ENCODE data around the gene MTERF2. TPM values are rescaled to one million over a fixed set of nuclear protein-coding genes. Genes with fewer than 3 reads are reported as not detected.
A peak's percentile ranks its signal among the peaks of the same experiment; 100 is the strongest.

Gene MTERF2
- total and polyA plus RNA-seq, 2 of the 13 experiments (the other 11 are each of a cell fraction or from before 2014, with no cell fraction given) = 8.0 to 11.6 TPM

DNA sequence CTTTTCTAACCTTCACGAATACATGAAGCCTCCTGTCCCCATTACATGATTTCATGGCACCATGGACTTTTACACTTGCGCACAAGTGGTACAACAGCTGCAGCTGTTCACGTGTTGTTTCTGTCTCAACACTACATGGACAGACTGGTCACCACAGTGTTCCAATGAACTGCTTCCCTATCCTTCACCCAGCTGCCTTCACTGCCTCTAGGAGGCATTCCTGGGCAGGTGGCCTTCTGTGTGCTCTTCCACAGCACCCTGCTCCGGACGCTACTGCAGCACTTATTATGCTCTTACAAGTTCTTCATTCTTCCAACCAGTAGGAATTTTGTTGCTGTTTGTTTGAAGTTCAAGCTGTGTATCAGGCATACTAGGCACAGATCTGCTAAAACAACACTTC is 1.5 kb downstream of the MTERF2 start (continued):
- peak; percentile 30; the same call in 1 of the 2 replicates for TF ChIP-seq SALL1 (CRISPR knock-in tag; IDR thresholded peaks at IDR 0.05)
- no peak for TF ChIP-seq ZNF775 (CRISPR knock-in tag; IDR thresholded peaks at IDR 0.05; ENCODE audit: borderline replicate concordance)
- TF ChIP-seq ZFYVE20 (CRISPR knock-in tag; IDR thresholded peaks at IDR 0.05; ENCODE audit: borderline replicate concordance, low read depth) = no peak
- TF ChIP-seq, protein P1, sequence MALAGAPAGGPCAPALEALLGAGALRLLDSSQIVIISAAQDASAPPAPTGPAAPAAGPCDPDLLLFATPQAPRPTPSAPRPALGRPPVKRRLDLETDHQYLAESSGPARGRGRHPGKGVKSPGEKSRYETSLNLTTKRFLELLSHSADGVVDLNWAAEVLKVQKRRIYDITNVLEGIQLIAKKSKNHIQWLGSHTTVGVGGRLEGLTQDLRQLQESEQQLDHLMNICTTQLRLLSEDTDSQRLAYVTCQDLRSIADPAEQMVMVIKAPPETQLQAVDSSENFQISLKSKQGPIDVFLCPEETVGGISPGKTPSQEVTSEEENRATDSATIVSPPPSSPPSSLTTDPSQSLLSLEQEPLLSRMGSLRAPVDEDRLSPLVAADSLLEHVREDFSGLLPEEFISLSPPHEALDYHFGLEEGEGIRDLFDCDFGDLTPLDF (CRISPR knock-in tag; IDR thresholded peaks at IDR 0.05) = no peak
- no peak for TF ChIP-seq ZEB1 (IDR thresholded peaks at IDR 0.05; ENCODE audit: insufficient replicate concordance, low read depth)
- TF ChIP-seq ZBTB26 (CRISPR knock-in tag; IDR thresholded peaks at IDR 0.05; ENCODE audit: borderline replicate concordance) = no peak
- no peak for TF ChIP-seq GPN1 (CRISPR knock-in tag; IDR thresholded peaks at IDR 0.05; ENCODE audit: borderline replicate concordance)
- TF ChIP-seq ZNF441 (CRISPR knock-in tag; IDR thresholded peaks at IDR 0.05; ENCODE audit: borderline replicate concordance) = no peak
- TF ChIP-seq SETDB1 (CRISPR knock-in tag; IDR thresholded peaks at IDR 0.05; ENCODE audit: borderline replicate concordance) = no peak
- no peak for TF ChIP-seq ZBTB20 (CRISPR knock-in tag; IDR thresholded peaks at IDR 0.05; ENCODE audit: borderline replicate concordance, low read depth)
- TF ChIP-seq ZNF24 (IDR thresholded peaks at IDR 0.05) = no peak
- no peak for TF ChIP-seq ZNF704 (CRISPR knock-in tag; IDR thresholded peaks at IDR 0.05; ENCODE audit: borderline replicate concordance)
- no peak for TF ChIP-seq SATB2 (CRISPR knock-in tag; IDR thresholded peaks at IDR 0.05)
- no peak for TF ChIP-seq ZNF468 (CRISPR knock-in tag; IDR thresholded peaks at IDR 0.05)
- TF ChIP-seq, protein P2, sequence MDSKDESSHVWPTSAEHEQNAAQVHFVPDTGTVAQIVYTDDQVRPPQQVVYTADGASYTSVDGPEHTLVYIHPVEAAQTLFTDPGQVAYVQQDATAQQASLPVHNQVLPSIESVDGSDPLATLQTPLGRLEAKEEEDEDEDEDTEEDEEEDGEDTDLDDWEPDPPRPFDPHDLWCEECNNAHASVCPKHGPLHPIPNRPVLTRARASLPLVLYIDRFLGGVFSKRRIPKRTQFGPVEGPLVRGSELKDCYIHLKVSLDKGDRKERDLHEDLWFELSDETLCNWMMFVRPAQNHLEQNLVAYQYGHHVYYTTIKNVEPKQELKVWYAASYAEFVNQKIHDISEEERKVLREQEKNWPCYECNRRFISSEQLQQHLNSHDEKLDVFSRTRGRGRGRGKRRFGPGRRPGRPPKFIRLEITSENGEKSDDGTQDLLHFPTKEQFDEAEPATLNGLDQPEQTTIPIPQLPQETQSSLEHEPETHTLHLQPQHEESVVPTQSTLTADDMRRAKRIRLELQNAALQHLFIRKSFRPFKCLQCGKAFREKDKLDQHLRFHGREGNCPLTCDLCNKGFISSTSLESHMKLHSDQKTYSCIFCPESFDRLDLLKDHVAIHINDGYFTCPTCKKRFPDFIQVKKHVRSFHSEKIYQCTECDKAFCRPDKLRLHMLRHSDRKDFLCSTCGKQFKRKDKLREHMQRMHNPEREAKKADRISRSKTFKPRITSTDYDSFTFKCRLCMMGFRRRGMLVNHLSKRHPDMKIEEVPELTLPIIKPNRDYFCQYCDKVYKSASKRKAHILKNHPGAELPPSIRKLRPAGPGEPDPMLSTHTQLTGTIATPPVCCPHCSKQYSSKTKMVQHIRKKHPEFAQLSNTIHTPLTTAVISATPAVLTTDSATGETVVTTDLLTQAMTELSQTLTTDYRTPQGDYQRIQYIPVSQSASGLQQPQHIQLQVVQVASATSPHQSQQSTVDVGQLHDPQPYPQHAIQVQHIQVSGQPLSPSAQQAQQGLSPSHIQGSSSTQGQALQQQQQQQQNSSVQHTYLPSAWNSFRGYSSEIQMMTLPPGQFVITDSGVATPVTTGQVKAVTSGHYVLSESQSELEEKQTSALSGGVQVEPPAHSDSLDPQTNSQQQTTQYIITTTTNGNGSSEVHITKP (CRISPR knock-in tag; IDR thresholded peaks at IDR 0.05; ENCODE audit: low read depth) = 0 out of 2 replicates have a peak, but pooled peaks have one; percentile 22
- TF ChIP-seq ZNF180 (CRISPR knock-in tag; IDR thresholded peaks at IDR 0.05; ENCODE audit: borderline replicate concordance, low read depth) = no peak
- no peak for TF ChIP-seq ZNF501 (CRISPR knock-in tag; IDR thresholded peaks at IDR 0.05)
- no peak for TF ChIP-seq CBFB (CRISPR knock-in tag; IDR thresholded peaks at IDR 0.05)
- TF ChIP-seq ZSCAN12 (CRISPR knock-in tag; IDR thresholded peaks at IDR 0.05) = no peak
- TF ChIP-seq, protein P3, sequence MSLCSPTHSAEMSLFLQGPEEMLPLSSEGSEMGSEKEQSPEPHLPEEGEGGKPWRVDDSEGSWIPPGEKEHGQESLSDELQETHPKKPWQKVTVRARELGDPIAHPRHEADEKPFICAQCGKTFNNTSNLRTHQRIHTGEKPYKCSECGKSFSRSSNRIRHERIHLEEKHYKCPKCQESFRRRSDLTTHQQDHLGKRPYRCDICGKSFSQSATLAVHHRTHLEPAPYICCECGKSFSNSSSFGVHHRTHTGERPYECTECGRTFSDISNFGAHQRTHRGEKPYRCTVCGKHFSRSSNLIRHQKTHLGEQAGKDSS (CRISPR knock-in tag; IDR thresholded peaks at IDR 0.05; ENCODE audit: borderline replicate concordance, low read depth) = no peak
- TF ChIP-seq ZMYM3 (CRISPR knock-in tag; IDR thresholded peaks at IDR 0.05) = no peak
- no peak for TF ChIP-seq THAP11 (CRISPR knock-in tag; IDR thresholded peaks at IDR 0.05)
- TF ChIP-seq SCMH1 (CRISPR knock-in tag; IDR thresholded peaks at IDR 0.05; ENCODE audit: borderline replicate concordance) = no peak
